Gastroesophageal sphincter (tissue), 3 donors: ENCODE measurements around the gene GPR87.

Experiments used
- CTCF ChIP-seq, 4 experiments: fragments of 200-600 bp in 2 of 4; fragments of 450-650 bp in 2 of 4; sonication (generic) in 1 of 4; IDR thresholded peaks; one replicate each; pipeline ENCODE4 v1.5.1; 2017 to 2019; ENCODE audit warnings: antibody characterized with exemption in 4 of 4, mild to moderate bottlenecking in 2 of 4, moderate library complexity in 2 of 4
- POLR2A ChIP-seq, 2 donors: fragments of 450-650 bp; IDR thresholded peaks; one replicate each; pipeline ENCODE4 v1.6.1; 2017; ENCODE audit warnings: antibody characterized with exemption in 2 of 2, mild to moderate bottlenecking in 2 of 2, moderate library complexity in 1 of 2
- POLR2AphosphoS5 ChIP-seq: sonication (generic); formaldehyde crosslinking; IDR thresholded peaks from one replicate; pipeline ENCODE4 v1.6.1; 2017; ENCODE audit warnings: antibody characterized with exemption

- no peak for TF ChIP-seq CTCF (IDR thresholded peaks at IDR 0.05)
- TF ChIP-seq POLR2A (IDR thresholded peaks at IDR 0.05) = no peak
- TF ChIP-seq POLR2AphosphoS5 = no peak
Measured at GRCh38 chr3:151321526-151321925, 4.9 kb upstream of the GPR87 start.
